NCI-H2081 treated with DMSO at 0.1 percent for 48 hours (cell line): Measurements from ENCODE around the gene FAM78B.

Experiments
- DNase-seq: peaks from one replicate; lab custom pipeline; 2025; lab: John Stamatoyannopoulos, UW

FAM78B gene, protein sequence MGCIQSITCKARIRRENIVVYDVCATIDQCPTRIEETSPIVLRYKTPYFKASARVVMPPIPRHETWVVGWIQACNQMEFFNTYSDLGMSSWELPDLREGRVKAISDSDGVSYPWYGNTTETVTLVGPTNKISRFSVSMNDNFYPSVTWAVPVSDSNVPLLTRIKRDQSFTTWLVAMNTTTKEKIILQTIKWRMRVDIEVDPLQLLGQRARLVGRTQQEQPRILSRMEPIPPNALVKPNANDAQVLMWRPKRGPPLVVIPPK

DNA sequence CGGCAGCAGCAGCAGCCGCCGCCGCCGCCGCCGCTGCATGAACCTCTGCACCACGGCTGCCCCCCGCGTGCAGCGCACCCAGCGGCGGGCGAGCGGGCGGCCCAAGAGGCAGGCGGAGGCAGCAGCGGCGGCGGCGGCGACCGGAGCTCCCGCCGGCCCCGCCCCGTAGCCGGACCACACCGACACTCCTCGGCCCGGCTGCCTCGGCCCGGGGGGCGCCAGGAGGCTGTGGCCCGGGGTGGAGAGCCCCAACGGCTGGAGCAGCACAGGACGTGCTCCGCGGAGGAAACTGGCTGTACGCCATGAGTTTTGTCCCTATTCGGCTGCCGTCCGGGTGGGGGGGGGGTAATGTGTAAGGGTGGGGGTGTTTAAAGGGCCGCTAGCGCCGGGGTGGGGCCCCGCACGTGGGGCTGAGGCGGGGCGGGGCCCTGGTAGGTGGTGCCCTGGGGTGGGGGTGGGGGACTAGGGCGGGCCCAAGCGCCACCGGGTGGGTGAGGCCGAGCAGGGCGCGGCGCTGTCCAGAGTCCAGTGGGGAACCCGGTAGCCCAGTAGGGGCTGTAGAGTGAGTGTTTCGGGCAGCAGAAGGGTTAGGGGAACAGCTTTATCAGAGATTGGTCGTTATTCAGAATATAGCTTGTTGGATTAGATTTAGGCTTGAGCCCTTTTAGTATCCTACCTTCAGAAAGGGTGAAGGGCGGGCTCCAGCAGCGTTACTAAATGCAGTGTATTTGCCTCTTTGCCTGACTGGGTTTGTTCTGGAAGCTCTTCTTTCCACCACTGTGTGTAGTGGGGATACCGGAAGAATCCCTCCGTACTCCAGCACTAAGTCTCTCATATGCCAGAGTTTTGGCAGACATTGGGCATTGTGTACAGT lies at the start of gene FAM78B:
Gene FAM78B, minus strand, starts transcription at position 304 of the 874 bp plus-strand sequence. CDS start 753 bp downstream, outside the sequence.
- DNase-seq: no peak

DNA sequence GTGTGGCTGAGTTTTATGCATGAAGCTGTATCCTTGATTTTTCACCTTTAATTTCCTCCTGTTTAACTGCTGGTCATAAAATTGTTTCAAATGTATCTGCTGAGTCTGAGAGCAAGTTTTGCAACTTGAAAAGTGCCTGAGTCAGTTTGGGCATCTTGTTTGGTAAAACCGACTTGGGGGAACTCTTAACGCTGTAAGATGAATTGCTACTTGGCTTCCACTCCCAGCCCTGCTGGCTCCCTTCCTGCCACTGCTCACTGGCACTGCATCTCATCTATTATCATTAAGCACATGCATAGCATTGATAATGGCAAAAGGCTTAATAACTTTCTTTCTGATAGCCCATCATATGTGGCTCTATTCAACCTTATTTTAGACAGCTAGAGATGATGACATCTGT lies 35.7 kb upstream of the FAM78B start:
- no peak for DNase-seq

DNA sequence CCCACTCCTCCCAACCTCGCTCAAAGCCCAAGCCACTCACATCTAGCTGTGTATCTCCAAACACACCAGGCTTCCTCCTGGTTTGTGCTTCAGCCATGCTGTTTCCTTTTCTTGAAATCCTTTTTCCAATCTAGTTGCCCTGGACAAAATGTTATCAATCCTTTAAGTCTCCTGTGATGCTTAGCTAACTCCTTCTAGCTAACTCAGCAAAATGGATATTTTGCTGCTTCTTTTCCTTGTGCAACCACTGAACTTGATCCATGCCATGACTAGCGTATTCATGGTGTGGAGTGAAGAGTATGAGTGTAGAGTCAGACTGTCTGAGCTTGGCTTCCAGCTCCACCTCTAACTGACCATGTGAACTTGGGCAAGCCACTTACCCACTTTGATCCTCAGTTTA lies 33.9 kb upstream of the FAM78B start:
- DNase-seq: no peak

DNA sequence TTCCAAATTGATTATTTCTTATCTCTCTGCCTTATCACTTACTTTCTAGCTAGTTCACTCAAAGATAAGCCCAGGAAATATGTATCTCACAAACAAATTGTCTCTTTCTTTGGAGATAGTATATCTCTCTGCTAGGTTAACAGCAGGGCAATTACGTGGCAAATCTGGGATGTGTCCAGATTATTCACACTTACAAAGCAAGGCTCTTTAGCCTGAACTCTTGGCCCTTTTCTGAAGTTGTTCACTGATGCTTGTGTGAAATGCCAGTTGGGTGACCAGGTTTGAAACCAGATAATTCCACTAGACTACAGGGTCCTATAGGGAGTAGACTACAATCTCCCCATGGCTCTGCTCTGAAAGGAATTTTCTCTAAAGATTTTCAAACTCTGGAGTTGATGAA lies 30.8 kb upstream of the FAM78B start:
- no peak for DNase-seq

DNA sequence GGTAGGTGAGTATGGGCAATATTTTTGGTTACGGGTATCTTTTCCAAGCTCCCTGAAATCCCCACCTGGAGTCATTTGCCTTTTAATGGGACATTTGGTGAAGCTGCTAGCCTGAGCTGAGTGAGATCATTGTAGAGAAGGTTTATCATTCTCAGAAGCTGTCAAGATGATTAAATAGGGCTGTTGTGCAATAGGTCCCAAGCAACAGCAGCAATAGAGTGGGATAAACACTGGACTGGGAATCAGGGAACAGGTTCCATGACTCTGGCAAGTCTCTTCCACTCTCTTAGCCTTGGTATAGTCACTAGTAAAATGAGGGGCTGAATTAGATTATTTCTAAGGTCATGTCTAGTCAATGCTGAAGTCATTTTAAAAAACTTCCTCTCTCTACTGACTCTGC lies 30.3 kb upstream of the FAM78B start:
- no peak for DNase-seq

DNA sequence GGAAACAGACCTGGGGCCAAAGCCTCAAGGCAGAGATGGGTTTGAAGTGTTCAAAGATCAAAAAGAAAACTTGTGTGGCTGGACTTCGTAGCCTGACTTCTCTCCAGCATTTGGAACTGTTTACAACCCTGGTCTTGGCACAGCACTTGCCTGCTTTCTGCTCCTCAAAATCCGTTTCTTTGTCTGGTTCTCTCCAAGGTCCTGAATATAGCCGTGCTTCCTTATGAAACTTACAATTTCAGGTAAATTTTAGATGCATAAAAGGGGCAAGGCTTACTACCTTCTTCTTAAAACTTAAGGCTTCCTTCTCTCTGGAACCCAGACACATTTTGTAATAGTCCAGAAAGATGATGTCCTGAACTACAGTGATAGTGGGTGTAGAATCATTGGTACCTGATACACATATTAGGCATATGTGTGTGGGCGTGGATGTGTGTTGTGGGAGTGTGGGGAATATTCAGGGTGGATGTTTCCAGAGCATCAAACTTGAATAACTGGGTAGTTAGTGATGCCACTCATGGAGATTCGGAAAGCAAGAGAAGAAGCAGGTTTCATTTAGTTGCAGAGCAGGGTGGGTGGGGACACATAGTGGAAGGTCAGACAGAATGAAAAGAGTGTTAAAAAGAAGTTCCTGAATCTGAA lies 26.4 kb upstream of the FAM78B start:
- DNase-seq: no peak

DNA sequence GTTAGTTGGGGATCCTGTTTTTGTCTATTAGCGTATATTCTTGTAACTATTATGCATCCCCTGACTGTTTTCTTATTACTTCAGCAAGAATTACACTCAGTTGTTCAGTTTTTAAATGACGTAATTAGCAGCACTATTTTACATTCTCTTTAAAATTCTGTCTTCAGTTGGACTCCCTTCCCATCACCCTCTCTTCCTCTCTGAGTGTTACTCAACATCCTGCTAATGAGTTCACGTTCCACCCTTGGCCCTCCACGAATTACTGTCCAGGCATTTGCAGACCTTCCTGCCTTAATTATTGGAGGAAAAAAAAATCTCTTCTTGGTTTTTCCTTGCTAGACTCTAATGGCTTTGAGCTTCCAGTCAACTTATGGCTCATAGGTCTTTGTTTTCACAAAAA lies 23.6 kb upstream of the FAM78B start:
- DNase-seq: no peak

DNA sequence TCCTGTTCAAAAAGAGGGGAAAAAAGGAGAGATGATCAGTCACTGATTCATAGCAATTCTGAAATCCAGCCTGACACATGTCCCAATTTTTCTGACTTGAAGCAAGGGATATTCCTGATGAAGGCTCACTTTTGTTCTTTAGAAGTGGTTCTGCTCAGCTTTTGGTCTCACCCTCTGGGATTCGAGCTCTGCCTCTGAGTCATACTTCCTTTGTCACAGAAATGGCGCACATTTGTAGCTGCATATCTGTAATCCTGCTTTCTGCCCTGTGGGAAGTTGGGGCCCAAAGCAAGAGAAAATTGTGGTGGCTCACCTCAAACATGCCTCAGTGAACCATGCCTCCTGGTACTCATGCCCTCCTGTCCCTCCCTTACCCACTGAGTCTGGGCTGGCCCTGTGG lies 22.3 kb upstream of the FAM78B start:
- DNase-seq: no peak

DNA sequence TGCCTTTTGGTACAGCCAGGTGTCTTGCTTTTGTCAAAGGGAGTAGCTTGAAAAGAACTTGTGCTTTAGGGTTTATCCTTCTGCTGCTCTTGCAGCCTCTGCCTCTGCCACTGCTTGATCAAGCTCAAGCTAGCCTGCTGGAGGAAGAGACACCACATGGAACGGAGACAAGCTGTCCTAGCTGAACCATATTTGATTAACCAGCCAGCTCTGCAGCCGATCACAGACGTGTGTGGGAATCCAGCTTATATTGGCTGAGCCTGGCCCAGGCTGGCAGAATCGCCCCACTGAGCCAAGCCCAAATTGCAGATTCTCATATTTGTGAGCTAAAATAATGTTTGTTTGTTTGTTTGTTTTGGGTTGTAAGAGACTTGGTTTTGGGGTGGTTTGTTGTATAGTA lies 18.7 kb upstream of the FAM78B start:
- DNase-seq: no peak

DNA sequence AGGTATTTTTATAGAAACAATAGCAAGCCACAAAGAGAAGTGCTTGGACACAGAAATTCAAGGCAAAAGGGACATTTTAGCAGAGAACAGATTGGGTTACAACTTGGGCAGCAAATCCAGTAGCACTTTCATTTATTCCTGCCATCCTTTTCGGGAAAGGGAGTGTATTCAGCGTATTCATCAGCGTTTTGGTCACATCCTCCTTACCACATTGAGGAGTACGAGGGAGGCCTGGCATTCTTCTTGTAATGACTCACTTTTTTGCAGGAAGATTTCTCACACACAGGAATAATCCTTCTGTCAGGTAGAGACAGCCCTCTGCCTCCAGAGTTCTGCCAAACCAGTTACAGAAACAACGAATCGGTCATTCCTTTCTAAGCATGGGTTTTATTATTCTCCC lies 18.1 kb upstream of the FAM78B start:
- DNase-seq: no peak

DNA sequence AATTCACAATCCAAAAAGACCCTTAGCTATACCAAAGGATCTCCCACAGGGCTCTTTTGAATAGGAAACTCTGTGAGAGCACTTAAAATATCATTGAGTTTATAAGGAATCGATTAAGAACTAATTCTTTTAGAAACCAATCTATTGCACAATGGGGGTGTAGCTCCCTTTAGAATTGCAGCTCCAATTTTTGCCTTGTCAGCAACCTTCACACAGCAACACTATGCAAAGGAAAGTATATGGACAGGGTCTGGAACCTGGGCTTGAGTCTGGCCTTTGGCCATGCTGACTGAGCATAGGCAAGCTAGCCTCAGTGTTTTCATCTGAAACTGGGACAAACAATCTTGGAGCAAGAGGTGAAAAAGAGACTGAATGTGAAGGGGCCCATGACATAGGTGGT lies 17.2 kb upstream of the FAM78B start:
- DNase-seq: no peak

DNA sequence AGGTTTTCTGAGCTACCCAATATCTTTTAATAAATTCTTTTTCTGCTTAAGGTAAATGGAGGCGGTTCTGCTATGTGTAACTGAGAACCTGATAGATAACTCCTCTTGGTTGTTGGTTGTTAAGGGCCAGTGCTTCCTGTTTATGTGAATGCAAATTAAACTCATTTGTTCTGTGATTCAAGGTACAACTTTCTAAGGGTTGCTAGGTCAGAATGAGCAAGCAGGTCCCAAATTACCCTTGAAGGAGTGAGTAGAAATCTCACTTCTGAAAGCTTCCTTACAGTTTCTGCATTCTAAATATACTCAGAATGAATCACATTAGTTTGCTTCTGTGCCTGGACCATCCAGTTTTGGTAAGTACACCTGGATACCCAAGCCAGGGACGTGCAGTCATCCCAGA lies 15.5 kb upstream of the FAM78B start:
- no peak for DNase-seq

DNA sequence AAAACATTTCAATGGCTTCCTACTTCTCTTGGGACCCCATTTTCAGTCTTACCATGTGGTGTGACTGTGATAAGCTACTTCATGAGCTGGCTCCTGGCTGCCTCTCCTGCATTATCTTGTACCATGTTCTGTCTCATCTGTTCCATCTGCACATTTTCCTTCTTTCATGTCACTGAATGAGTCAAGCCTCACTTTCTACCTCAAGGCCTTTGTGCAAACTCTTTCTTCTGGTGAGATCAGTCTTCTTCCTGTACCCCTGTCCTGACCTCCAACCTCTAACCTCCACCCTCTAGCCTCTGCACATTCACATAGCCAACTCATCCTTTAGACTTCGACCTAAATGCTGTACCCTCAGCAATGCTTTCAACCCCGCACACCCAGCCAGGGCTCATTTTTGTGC lies 9.6 kb upstream of the FAM78B start:
- DNase-seq: no peak

DNA sequence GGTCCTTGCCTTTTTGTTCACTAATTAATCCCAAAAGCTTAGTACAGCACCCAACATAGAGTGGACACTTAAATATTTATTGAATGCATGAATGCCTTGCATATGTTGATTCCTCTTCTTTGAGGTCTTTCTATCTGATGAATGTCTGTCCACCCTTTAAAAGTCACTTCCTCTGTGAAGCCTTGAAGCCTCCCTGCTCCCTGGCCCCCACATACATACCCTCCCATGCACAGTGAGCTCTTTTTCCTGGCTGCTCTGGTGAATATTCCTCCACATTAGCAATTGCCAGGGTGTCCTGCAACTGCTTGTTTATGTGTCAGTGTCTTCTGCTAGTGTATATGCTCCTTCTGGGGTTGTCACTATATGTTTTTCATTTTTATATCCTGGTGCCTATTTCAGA lies 8.2 kb upstream of the FAM78B start:
- no peak for DNase-seq

DNA sequence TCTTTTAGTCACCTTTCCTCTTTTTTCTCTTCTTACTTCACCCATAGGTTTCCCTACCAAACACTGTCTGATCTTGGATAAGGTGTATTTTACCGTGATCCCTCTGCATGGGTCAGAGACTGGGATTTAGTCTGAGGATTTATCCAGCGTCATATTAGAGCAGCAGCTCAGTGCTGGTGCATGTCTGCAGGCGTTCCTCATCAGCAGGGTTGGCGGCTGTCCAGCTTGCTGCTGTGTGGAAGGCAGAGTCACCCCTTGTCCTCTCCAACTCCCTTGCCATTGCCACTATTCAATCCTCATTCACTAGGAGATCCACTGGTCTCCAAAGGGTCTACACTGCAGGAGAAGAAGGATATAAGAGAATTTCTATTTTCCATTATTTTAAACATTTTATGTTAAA lies 7.3 kb upstream of the FAM78B start:
- DNase-seq: no peak

DNA sequence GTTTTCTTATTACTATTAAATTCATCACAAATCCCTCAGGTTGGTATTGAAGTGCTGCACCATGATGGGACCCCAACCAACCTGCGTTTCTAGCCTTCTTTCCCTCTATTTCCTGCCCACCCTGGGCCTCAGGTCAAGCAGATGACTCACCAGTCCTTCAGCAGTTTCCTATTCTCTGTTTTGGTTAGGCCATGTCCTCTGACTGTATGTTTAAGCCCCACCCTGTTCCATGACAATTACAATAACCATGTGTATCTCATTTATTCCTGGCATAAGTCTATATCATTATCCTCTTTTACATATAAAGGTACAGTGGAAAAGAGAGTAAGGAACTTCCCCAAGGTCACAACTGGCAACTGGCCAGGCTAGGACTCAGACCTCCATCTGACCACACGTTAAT lies 5.3 kb upstream of the FAM78B start:
- no peak for DNase-seq

DNA sequence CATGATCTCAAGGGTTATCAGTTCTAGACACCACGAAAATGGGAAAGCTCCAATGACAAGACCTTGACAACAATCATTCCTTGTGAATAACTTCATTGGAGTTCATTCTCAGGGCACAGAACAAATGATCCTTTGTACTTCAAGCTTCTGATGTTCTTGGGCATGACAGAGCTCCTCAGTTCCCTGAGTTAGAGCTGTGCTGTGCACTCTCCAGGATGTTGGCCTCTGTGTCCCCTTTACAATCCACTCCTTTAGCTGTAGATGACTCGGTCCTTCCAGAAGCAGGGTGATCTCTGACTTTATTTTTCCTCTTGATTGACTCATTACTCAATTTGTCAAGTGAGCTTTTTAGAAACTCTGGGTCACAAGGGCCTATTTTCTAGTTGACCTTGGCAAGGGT lies 3.9 kb upstream of the FAM78B start:
- DNase-seq: no peak

DNA sequence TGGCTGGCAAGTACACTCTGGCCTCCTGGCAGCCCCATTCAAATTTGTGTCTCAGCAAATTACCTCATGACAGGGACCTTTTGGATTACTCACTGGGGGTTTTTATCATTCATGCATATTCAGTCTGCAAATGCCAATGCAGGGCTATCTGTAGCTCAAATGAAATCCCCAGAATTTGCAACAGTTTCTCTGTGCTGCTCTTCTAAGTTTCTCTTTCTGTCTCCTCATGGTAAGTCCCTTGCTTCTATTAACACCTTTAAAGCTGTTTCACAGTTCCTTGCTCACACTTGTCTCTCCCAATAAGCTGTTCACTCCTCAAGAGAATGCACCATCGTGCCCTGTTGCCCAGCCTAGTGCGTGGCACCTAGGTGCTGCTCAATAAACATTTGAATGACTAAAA lies 3.3 kb upstream of the FAM78B start:
- DNase-seq: no peak

DNA sequence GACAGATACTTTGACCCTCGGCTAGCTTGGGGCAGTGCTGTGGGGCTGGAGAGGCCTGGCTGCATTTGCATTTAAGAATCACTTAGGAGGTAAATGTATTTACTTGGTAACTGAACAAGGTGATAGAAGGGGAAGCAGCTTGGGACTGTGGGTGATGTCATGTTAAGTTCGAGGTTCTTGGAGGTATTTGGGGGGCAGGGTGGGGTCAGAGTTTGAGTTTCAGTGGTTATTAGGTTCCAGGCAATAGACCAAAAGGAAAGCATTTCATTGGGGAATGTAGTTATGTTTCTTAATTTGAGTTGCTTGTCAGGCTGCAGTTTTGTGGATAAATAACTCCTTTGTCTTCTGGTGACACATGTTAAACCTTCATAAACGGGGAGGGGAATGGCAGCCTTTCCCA lies 2.4 kb upstream of the FAM78B start:
- no peak for DNase-seq

DNA sequence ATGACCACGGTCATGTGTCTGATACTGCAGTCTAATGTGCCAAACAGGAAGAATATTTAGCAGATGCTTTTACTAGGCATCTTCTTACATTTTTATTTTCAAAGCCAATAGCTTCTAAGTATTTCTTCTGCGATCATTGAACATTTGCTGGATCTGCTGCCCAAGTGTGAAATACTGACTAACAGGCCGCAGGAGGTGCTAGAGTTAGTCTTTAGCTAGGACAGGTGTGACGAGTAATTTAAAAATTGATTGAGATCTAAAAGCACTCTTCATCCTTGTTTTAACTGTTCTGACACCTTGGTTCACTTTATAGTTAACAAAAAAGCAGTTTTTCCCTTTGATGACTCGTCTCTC lies 748 bp upstream of the FAM78B start:
- DNase-seq: peak; percentile 43

DNA sequence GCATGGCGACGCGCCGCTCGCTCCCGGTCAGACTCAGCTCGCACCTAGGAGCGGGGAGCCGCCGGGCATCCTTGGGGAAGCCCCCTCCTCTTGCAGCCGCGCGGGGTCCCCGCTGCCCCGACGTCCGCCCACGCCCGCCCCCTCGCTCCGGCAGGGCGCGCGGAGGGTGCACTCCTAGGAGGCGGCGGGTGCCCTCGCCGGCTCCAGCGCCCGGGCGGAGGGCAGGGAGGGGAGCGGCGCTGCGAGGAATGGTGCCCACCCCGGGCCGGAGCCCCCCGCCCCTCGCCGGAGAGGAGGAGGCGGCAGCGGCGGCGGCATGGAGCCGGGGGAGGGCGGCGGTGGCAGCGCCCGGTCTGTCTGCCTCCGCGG lies 488 bp downstream of the FAM78B start:
- no peak for DNase-seq

DNA sequence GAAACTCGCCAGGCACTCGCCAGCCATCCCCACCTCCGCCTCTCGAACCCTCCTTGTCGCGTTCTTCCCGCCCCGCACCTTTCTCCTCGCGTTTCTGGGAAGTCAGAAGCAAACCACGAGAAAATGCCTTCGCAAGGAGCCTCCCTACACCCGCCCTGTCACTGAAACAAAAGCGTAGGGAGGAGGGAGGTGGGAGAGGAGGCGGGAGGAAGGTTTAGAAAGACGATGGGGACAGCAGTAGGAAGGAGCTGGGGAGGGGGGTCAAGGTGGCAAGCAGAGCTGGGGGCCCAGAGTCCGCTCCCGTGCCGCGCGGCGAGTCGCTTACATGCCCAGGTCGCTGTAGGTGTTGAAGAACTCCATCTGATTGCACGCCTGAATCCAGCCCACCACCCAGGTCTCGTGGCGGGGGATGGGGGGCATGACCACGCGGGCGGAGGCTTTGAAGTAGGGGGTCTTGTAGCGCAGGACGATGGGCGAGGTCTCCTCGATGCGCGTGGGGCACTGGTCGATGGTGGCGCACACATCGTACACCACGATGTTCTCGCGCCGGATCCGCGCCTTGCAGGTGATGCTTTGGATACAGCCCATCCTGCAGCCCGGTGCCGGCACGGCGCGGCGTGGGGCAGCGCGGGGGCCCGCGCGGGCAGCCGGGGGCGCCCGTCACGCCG lies 1.0 kb downstream of the FAM78B start:
- no peak for DNase-seq
